ENCODE data around the gene TGFBR3L. TPM values are rescaled to one million over a fixed set of nuclear protein-coding genes. Genes with fewer than 3 reads are reported as not detected.

Gene TGFBR3L
- total and polyA plus RNA-seq, 2 experiments from 2014 or later, result 1.7 to 7.0 TPM

GRCh38 chr19:7968008-7968795, 53.6 kb downstream of the TGFBR3L start:
- Mint-ChIP-seq H3K36me3 (ENCODE audit: low read depth) (peaks cover 66% of the 10 kb centered on the region), H3K27ac (peak overlapping the region; percentile 48; the same call in 1 of the 2 replicates), H3K27me3 (ENCODE audit: insufficient read depth, low read depth, poor library complexity) (peaks cover 22% of the 10 kb centered on the region), H3K4me1 (peaks cover 23% of the 10 kb centered on the region), H3K9me3 (no peaks in the 10 kb centered on the region), H3K4me3 (no peak overlapping the region)
- Histone ChIP-seq H3K36me3 (ENCODE audit: insufficient read depth) (peaks cover 32% of the 10 kb centered on the region), H2AFZ (no peak overlapping the region), H3K4me3 (no peak overlapping the region), H3K4me2 (no peak overlapping the region), H3K9me2 (ENCODE audit: insufficient read depth) (no peaks in the 10 kb centered on the region), H4K20me1 (replicated peaks; ENCODE audit: insufficient read depth) (peaks cover 40% of the 10 kb centered on the region; the same call in 1 of the 2 replicates), H3K4me1 (ENCODE audit: insufficient read depth) (peaks cover 15% of the 10 kb centered on the region), H3F3A (replicated peaks; ENCODE audit: low read depth) (peaks cover 50% of the 10 kb centered on the region), H3K27me3 (ENCODE audit: insufficient read depth) (no peaks in the 10 kb centered on the region), H3K27ac (ENCODE audit: low read depth) (peak overlapping the region; percentile 27), H3K79me2 (replicated peaks; ENCODE audit: insufficient read depth) (no peaks in the 10 kb centered on the region; the same call in 1 of the 2 replicates)
- no peak for DNase-seq (ENCODE audit: low spot score)
- ATAC-seq, result no peak
- no peak for TF ChIP-seq EZH2phosphoT487 (IDR thresholded peaks at IDR 0.05; ENCODE audit: unreplicated experiment)
- TF ChIP-seq CTCF (conservative IDR thresholded peaks at IDR 0.05; ENCODE audit: low read depth in 2 of 2), result no peak
- no peak for TF ChIP-seq JUNB (IDR thresholded peaks at IDR 0.05; ENCODE audit: unreplicated experiment)
- no peak for TF ChIP-seq REST (IDR thresholded peaks at IDR 0.05; ENCODE audit: unreplicated experiment)
- TF ChIP-seq ZNF331 (CRISPR knock-in tag; IDR thresholded peaks at IDR 0.05; ENCODE audit: low read depth), result no peak

Other genes with a start within 250 kb of the TGFBR3L start
- not detected in 2 replicates for gene RETN, start 245.8 kb upstream of the TGFBR3L start, total RNA-seq (2014; rRNA removed; shearing (Covaris generic))
- not detected in 2 replicates for gene RETN, start 245.8 kb upstream of the TGFBR3L start, polyA plus RNA-seq (2016; fragmentation: Nextera tagmentation; extraction: Ambion mirVana)
- not detected in 2 replicates for gene MCEMP1, start 237.7 kb upstream of the TGFBR3L start, total RNA-seq (2014; rRNA removed; shearing (Covaris generic))
- not detected in 2 replicates for gene MCEMP1, start 237.7 kb upstream of the TGFBR3L start, polyA plus RNA-seq (2016; fragmentation: Nextera tagmentation; extraction: Ambion mirVana)
- gene TRAPPC5, start 234.0 kb upstream of the TGFBR3L start, total RNA-seq (2014; rRNA removed; shearing (Covaris generic)), result 78.3 and 83.8 TPM in 2 replicates
- gene TRAPPC5, start 234.0 kb upstream of the TGFBR3L start, polyA plus RNA-seq (2016; fragmentation: Nextera tagmentation; extraction: Ambion mirVana), result 252 and 284 TPM in 2 replicates
- gene FCER2, start 212.7 kb upstream of the TGFBR3L start, total RNA-seq (2014; rRNA removed; shearing (Covaris generic)), result not detected in 2 replicates
- 0.29 and 0.38 TPM in 2 replicates for gene FCER2, start 212.7 kb upstream of the TGFBR3L start, polyA plus RNA-seq (2016; fragmentation: Nextera tagmentation; extraction: Ambion mirVana)
- gene CLEC4G, start 182.7 kb upstream of the TGFBR3L start, total RNA-seq (2014; rRNA removed; shearing (Covaris generic)), result 0.23 and 0.52 TPM in 2 replicates
- gene CLEC4G, start 182.7 kb upstream of the TGFBR3L start, polyA plus RNA-seq (2016; fragmentation: Nextera tagmentation; extraction: Ambion mirVana), result 0.65 and 0.70 TPM in 2 replicates
- gene CD209, start 167.3 kb upstream of the TGFBR3L start, total RNA-seq (2014; rRNA removed; shearing (Covaris generic)), result 0.35 TPM in 1 of 2 replicates, not detected in the other
- not detected in 2 replicates for gene CD209, start 167.3 kb upstream of the TGFBR3L start, polyA plus RNA-seq (2016; fragmentation: Nextera tagmentation; extraction: Ambion mirVana)
- not detected in 2 replicates for gene CLEC4M, start 151.6 kb upstream of the TGFBR3L start, total RNA-seq (2014; rRNA removed; shearing (Covaris generic))
- not detected in 2 replicates for gene CLEC4M, start 151.6 kb upstream of the TGFBR3L start, polyA plus RNA-seq (2016; fragmentation: Nextera tagmentation; extraction: Ambion mirVana)
- 14.0 and 16.2 TPM in 2 replicates for gene EVI5L, start 84.6 kb upstream of the TGFBR3L start, total RNA-seq (2014; rRNA removed; shearing (Covaris generic))
- gene EVI5L, start 84.6 kb upstream of the TGFBR3L start, polyA plus RNA-seq (2016; fragmentation: Nextera tagmentation; extraction: Ambion mirVana), result 4.3 and 4.5 TPM in 2 replicates
- 12.1 and 17.6 TPM in 2 replicates for gene PRR36, start 40.4 kb upstream of the TGFBR3L start, total RNA-seq (2014; rRNA removed; shearing (Covaris generic))
- 17.9 and 22.3 TPM in 2 replicates for gene PRR36, start 40.4 kb upstream of the TGFBR3L start, polyA plus RNA-seq (2016; fragmentation: Nextera tagmentation; extraction: Ambion mirVana)
- gene LRRC8E, start 26.3 kb upstream of the TGFBR3L start, total RNA-seq (2014; rRNA removed; shearing (Covaris generic)), result 4.5 and 4.8 TPM in 2 replicates
- gene LRRC8E, start 26.3 kb upstream of the TGFBR3L start, polyA plus RNA-seq (2016; fragmentation: Nextera tagmentation; extraction: Ambion mirVana), result 0.29 and 1.3 TPM in 2 replicates
- 22.6 and 23.2 TPM in 2 replicates for gene MAP2K7, start 11.0 kb upstream of the TGFBR3L start, total RNA-seq (2014; rRNA removed; shearing (Covaris generic))
- gene MAP2K7, start 11.0 kb upstream of the TGFBR3L start, polyA plus RNA-seq (2016; fragmentation: Nextera tagmentation; extraction: Ambion mirVana), result 11.3 and 12.2 TPM in 2 replicates
- 17.2 and 25.1 TPM in 2 replicates for gene SNAPC2, start 5.5 kb downstream of the TGFBR3L start, total RNA-seq (2014; rRNA removed; shearing (Covaris generic))
- gene SNAPC2, start 5.5 kb downstream of the TGFBR3L start, polyA plus RNA-seq (2016; fragmentation: Nextera tagmentation; extraction: Ambion mirVana), result 16.4 and 17.1 TPM in 2 replicates
- gene CTXN1, start 11.3 kb downstream of the TGFBR3L start, total RNA-seq (2014; rRNA removed; shearing (Covaris generic)), result 52.4 and 53.1 TPM in 2 replicates
- 22.3 and 22.5 TPM in 2 replicates for gene CTXN1, start 11.3 kb downstream of the TGFBR3L start, polyA plus RNA-seq (2016; fragmentation: Nextera tagmentation; extraction: Ambion mirVana)
- gene TIMM44, start 28.8 kb downstream of the TGFBR3L start, total RNA-seq (2014; rRNA removed; shearing (Covaris generic)), result 121 and 125 TPM in 2 replicates
- 128 and 131 TPM in 2 replicates for gene TIMM44, start 28.8 kb downstream of the TGFBR3L start, polyA plus RNA-seq (2016; fragmentation: Nextera tagmentation; extraction: Ambion mirVana)
- gene ELAVL1, start 90.8 kb downstream of the TGFBR3L start, total RNA-seq (2014; rRNA removed; shearing (Covaris generic)), result 118 and 143 TPM in 2 replicates
- 74.1 and 81.6 TPM in 2 replicates for gene ELAVL1, start 90.8 kb downstream of the TGFBR3L start, polyA plus RNA-seq (2016; fragmentation: Nextera tagmentation; extraction: Ambion mirVana)
- gene CCL25, start 137.9 kb downstream of the TGFBR3L start, total RNA-seq (2014; rRNA removed; shearing (Covaris generic)), result 0.52 TPM in 1 of 2 replicates, not detected in the other
- 0.73 and 0.97 TPM in 2 replicates for gene CCL25, start 137.9 kb downstream of the TGFBR3L start, polyA plus RNA-seq (2016; fragmentation: Nextera tagmentation; extraction: Ambion mirVana)
- 34.7 and 54.5 TPM in 2 replicates for gene FBN3, start 234.8 kb downstream of the TGFBR3L start, total RNA-seq (2014; rRNA removed; shearing (Covaris generic))
- 7.7 and 8.5 TPM in 2 replicates for gene FBN3, start 234.8 kb downstream of the TGFBR3L start, polyA plus RNA-seq (2016; fragmentation: Nextera tagmentation; extraction: Ambion mirVana)

Data from GM23338 (cell line).